Measurements from ENCODE around the gene SMARCC2. TPM values are rescaled to one million over a fixed set of nuclear protein-coding genes. Genes with fewer than 3 reads are reported as not detected.
"Not testable (repeated sequence)": the region's sequence is repeated elsewhere in the genome, so short reads cannot be mapped to it uniquely, and the experiment has no call there.

Gene SMARCC2
- total RNA-seq, 1 donor from 2014 or later = 44.4 TPM

GRCh38 chr12:56163533-56164344, 25.5 kb downstream of the SMARCC2 start:
- peak; percentile 0 for ATAC-seq

GRCh38 chr12:56162468-56163290, 26.6 kb downstream of the SMARCC2 start:
- no peak for ATAC-seq

GRCh38 chr12:56161690-56162351, 27.5 kb downstream of the SMARCC2 start:
- ATAC-seq = no peak

GRCh38 chr12:56160894-56161689, 28.2 kb downstream of the SMARCC2 start:
- ATAC-seq = no peak

GRCh38 chr12:56160193-56160763, 29.0 kb downstream of the SMARCC2 start:
- peak; percentile 22 for ATAC-seq

GRCh38 chr12:56159482-56160192, 29.6 kb downstream of the SMARCC2 start:
- no peak for ATAC-seq

- peak; percentile 72 for ATAC-seq
Measured at GRCh38 chr12:56158926-56159461, 30.3 kb downstream of the SMARCC2 start.

GRCh38 chr12:56158029-56158925, 31.0 kb downstream of the SMARCC2 start, which contains the start of gene MYL6:
Gene MYL6, plus strand, starts transcription at chr12:56158359. Its CDS starts 43 bp downstream, at chr12:56158402.
- peak; percentile 85 for ATAC-seq

- peak; percentile 31 for ATAC-seq
Measured at GRCh38 chr12:56157201-56158028, 31.9 kb downstream of the SMARCC2 start.

- ATAC-seq = not testable (repeated sequence)
Measured at GRCh38 chr12:56156464-56157200, 32.7 kb downstream of the SMARCC2 start.

GRCh38 chr12:56155256-56155845, 33.9 kb downstream of the SMARCC2 start:
- no peak for ATAC-seq

- ATAC-seq = no peak
Measured at GRCh38 chr12:56154818-56155217, 34.5 kb downstream of the SMARCC2 start.

- no peak for ATAC-seq
Measured at GRCh38 chr12:56154246-56154771, 35.0 kb downstream of the SMARCC2 start.

GRCh38 chr12:56153678-56154065, 35.6 kb downstream of the SMARCC2 start:
- ATAC-seq = no peak

- no peak for ATAC-seq
Measured at GRCh38 chr12:56152756-56153677, 36.3 kb downstream of the SMARCC2 start.

- ATAC-seq = peak; percentile 92
Measured at GRCh38 chr12:56152132-56152755, 37.0 kb downstream of the SMARCC2 start, which contains the start of gene MYL6B. Gene MYL6B, plus strand, starts transcription at chr12:56152587. Its CDS starts 1,332 bp downstream, at chr12:56153919.
